ENCODE data around the gene ZSWIM9. TPM values are rescaled to one million over a fixed set of nuclear protein-coding genes. Genes with fewer than 3 reads are reported as not detected.
A peak's percentile ranks its signal among the peaks of the same experiment; 100 is the strongest.

ZSWIM9 gene
- 5.4 TPM for total RNA-seq

DNA sequence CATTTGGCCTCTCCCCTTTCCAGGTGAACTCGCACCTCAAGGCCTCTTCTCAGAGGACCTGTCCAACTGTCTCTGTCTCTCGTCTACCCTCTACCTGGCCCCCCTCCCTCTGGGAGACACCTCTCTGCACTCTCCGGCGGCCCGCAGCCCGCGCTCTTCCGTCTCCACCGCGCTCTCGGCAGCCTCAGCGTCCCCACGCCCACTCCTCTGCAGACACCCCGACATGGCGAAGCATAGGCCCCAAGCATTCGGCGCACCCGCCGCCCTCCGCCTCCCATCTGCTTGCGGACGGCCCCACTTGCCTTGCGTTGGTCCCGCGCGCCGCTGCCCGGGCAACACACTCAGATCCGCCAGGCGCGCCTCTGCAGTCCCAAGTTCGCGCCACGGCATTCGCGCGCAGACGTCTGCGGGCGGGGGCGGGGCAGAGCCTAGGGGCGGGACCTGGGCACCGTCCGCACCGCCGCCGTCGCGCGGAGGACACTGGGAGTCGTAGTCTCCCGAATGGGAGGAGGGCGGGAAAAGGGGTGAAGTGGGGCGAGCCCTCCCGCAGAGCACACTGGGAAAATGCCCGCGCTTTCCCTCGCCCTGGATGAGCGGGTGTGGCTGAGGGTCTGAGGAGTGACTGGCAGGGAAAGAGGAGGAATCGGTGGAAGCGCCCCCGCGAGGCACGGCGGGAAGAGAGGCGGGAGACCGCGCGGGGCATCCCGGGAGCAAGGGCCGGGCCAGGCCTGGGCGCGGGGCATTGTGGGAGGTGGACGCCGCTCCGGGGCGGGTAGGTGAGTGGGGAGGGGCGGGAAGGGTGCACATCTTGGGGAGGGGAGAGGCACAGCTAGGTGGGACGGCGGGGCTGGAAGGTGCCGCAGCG, at the start of gene ZSWIM9, which contains the start of gene LIG1:
Gene ZSWIM9 (plus strand): TSS at position 742 of the 865 bp plus-strand sequence. CDS start 1,123 bp downstream, outside the sequence.
Gene LIG1 (minus strand): TSS at position 406 of the 865 bp plus-strand sequence. CDS start 4,778 bp downstream, outside the sequence.
- Histone ChIP-seq H3K27me3 (no peaks in the 10 kb centered on the region), H3K27ac (peak within 1 kb of the TSS; percentile 83), H3K4me3 (peak within 1 kb of the TSS; percentile 72 to 85), H3K9me3 (no peaks in the 10 kb centered on the region), H3K36me3 (peaks cover 0 to 15% of the 10 kb centered on the region in 2 donors), H3K4me1 (peaks cover 20% of the 10 kb centered on the region)
- intact Hi-C loops (cut with DNase I) = loop anchor here (5.0 kb wide), 1 partner anchor 1143 kb away; no protein-coding TSS in a partner anchor
- TF ChIP-seq POLR2AphosphoS5 (IDR thresholded peaks at IDR 0.05; ENCODE audit: insufficient read depth in 1 of 2, low read depth in 1 of 2) = peak; percentile 84 to 97
- no peak for TF ChIP-seq POLR2A (IDR thresholded peaks at IDR 0.05)
- TF ChIP-seq, protein P1, sequence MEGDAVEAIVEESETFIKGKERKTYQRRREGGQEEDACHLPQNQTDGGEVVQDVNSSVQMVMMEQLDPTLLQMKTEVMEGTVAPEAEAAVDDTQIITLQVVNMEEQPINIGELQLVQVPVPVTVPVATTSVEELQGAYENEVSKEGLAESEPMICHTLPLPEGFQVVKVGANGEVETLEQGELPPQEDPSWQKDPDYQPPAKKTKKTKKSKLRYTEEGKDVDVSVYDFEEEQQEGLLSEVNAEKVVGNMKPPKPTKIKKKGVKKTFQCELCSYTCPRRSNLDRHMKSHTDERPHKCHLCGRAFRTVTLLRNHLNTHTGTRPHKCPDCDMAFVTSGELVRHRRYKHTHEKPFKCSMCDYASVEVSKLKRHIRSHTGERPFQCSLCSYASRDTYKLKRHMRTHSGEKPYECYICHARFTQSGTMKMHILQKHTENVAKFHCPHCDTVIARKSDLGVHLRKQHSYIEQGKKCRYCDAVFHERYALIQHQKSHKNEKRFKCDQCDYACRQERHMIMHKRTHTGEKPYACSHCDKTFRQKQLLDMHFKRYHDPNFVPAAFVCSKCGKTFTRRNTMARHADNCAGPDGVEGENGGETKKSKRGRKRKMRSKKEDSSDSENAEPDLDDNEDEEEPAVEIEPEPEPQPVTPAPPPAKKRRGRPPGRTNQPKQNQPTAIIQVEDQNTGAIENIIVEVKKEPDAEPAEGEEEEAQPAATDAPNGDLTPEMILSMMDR (IDR thresholded peaks at IDR 0.05) = no peak
- peak in 1 of 2 donors; percentile 92 for DNase-seq (ENCODE audit: extremely low spot score in 2 of 2)

- Histone ChIP-seq H3K36me3 (no peaks in the 10 kb centered on the region), H3K27ac (no peak overlapping the region), H3K9me3 (no peaks in the 10 kb centered on the region), H3K27me3 (no peaks in the 10 kb centered on the region), H3K4me1 (no peaks in the 10 kb centered on the region), H3K4me3 (no peak overlapping the region)
- intact Hi-C loops (cut with DNase I) = no loop called here
- TF ChIP-seq, protein P1 (IDR thresholded peaks at IDR 0.05) = no peak
- TF ChIP-seq POLR2AphosphoS5 (IDR thresholded peaks at IDR 0.05; ENCODE audit: insufficient read depth in 1 of 2, low read depth in 1 of 2) = no peak
- TF ChIP-seq POLR2A (IDR thresholded peaks at IDR 0.05) = no peak
- no peak for DNase-seq (ENCODE audit: extremely low spot score in 2 of 2)
These were observed 49.4 kb upstream of the ZSWIM9 start for GRCh38 chr19:48121066-48121465.

GRCh38 chr19:48121909-48122371, 48.5 kb upstream of the ZSWIM9 start:
- Histone ChIP-seq H3K27me3 (no peaks in the 10 kb centered on the region), H3K36me3 (no peaks in the 10 kb centered on the region), H3K4me3 (no peak overlapping the region), H3K4me1 (no peaks in the 10 kb centered on the region), H3K27ac (peak overlapping the region; percentile 33), H3K9me3 (no peaks in the 10 kb centered on the region)
- intact Hi-C loops (cut with DNase I) = no loop called here
- no peak for DNase-seq (ENCODE audit: extremely low spot score in 2 of 2)
- TF ChIP-seq POLR2AphosphoS5 (IDR thresholded peaks at IDR 0.05; ENCODE audit: insufficient read depth in 1 of 2, low read depth in 1 of 2) = peak in 1 of 2 donors; percentile 66
- TF ChIP-seq POLR2A (IDR thresholded peaks at IDR 0.05) = no peak

GRCh38 chr19:48122421-48122820, 48.1 kb upstream of the ZSWIM9 start:
- Histone ChIP-seq H3K27ac (peak overlapping the region; percentile 33), H3K36me3 (peaks cover 0 to 5% of the 10 kb centered on the region in 2 donors), H3K9me3 (no peaks in the 10 kb centered on the region), H3K4me3 (no peak overlapping the region), H3K27me3 (no peaks in the 10 kb centered on the region), H3K4me1 (no peaks in the 10 kb centered on the region)
- intact Hi-C loops (cut with DNase I) = no loop called here
- TF ChIP-seq POLR2A (IDR thresholded peaks at IDR 0.05) (no peak), POLR2AphosphoS5 (IDR thresholded peaks at IDR 0.05; ENCODE audit: insufficient read depth in 1 of 2, low read depth in 1 of 2) (no peak)
- TF ChIP-seq, protein P1 (IDR thresholded peaks at IDR 0.05) = no peak
- DNase-seq (ENCODE audit: extremely low spot score in 2 of 2) = no peak

DNA sequence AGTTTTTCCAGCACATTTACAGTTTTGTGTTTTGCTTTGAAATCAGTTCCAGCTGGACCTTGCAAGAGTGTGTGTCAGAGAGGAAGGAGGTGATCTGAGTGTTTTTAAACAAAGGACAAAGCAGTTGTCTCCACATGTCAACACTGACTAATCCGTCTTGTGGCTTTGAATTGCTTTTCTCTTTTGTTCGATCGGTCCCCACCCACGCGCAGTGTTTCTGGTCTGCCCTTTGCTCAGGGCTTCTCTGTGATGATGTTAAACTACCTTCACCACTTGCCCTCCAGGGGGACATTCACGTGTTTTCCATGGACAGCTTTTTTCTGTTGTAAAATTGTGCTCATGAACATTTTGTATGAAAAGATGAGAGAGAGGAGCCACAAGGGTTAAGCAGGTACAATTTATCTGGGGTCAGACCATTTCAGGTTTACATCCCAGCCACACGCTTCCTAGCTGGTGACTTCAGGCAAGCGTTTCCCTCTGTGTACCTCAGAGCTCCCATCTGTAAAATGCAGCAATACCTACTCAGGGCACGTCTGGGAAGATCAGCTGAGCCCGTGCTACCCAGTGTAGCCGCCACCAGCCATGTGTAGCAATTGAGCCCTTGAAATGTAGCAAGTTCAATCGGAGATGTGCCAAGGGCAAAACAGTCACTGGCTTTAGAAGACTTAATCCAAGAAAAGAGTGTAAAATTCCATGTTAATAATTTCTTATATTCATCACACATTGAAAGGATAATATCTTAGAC, 46.4 kb upstream of the ZSWIM9 start:
- DNase-seq (ENCODE audit: extremely low spot score in 2 of 2) = no peak
- H3K4me1 ChIP-seq = no peaks in the 10 kb centered on the region
- TF ChIP-seq, protein P1 (IDR thresholded peaks at IDR 0.05) = no peak
- peak in 1 of 2 donors; percentile 59 for TF ChIP-seq POLR2AphosphoS5 (IDR thresholded peaks at IDR 0.05; ENCODE audit: insufficient read depth in 1 of 2, low read depth in 1 of 2)
- H3K4me3 ChIP-seq = no peak overlapping the region
- no peaks in the 10 kb centered on the region for H3K9me3 ChIP-seq
- intact Hi-C loops (cut with DNase I) = no loop called here
- peaks cover 0 to 18% of the 10 kb centered on the region in 2 donors for H3K36me3 ChIP-seq
- H3K27me3 ChIP-seq = no peaks in the 10 kb centered on the region
- H3K27ac ChIP-seq = peak overlapping the region; percentile 44

Measured in vagina (tissue), 2 donors.